GM12864 (cell line): ENCODE measurements around the gene PRC1.

Experiments used
- DNase-seq: peaks from one replicate; pipeline ENCODE4 v3.0.0-alpha.2; 2011; ENCODE audit warnings: low read depth
- H3K4me3 ChIP-seq: 2 replicates; pipeline ENCODE4 v1.5.1; 2011; ENCODE audit warnings: mild to moderate bottlenecking, low read depth, low read length, control low read depth
- CTCF ChIP-seq: IDR thresholded peaks from 2 replicates; pipeline ENCODE4 v1.5.1; 2011; ENCODE audit warnings: low read depth, mild to moderate bottlenecking, moderate library complexity, low read length, control low read depth, inconsistent platforms; ENCODE audit errors: missing control alignments

PRC1 gene

GRCh38 chr15:90950676-90951075 lies 43.7 kb downstream of the PRC1 start:
- H3K4me3 ChIP-seq, result no peak overlapping the region
- TF ChIP-seq CTCF, result no peak
- DNase-seq, result no peak

GRCh38 chr15:90949979-90950675 lies 44.2 kb downstream of the PRC1 start:
- DNase-seq, result no peak
- no peak overlapping the region for H3K4me3 ChIP-seq
- TF ChIP-seq CTCF, result no peak

DNA sequence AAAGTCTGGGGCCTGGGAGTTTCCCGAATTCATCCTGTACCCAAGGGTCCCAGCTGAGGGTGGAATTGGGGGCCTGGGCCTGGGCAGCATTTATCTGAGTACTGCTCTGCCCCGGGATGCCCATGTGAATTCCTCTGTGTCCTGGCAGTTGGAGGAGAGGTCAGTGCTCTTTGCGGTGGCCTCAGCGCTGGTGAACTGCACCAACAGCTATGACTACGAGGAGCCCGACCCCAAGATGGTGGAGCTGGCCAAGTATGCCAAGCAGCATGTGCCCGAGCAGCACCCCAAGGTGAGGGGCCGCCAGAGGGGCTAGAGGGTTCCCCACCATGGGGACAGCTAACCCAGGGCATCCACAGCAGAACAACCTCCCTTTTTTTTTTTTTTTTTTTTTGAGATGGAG lies 45.8 kb downstream of the PRC1 start:
- no peak overlapping the region for H3K4me3 ChIP-seq
- no peak for TF ChIP-seq CTCF
- no peak for DNase-seq

GRCh38 chr15:90947577-90948357 lies 46.6 kb downstream of the PRC1 start:
- no peak for TF ChIP-seq CTCF
- H3K4me3 ChIP-seq, result no peak overlapping the region
- no peak for DNase-seq

- no peak overlapping the region for H3K4me3 ChIP-seq
- DNase-seq, result no peak
- TF ChIP-seq CTCF, result no peak
Observed at GRCh38 chr15:90946941-90947576, 47.3 kb downstream of the PRC1 start.

GRCh38 chr15:90946538-90946937 lies 47.8 kb downstream of the PRC1 start:
- TF ChIP-seq CTCF, result no peak
- no peak for DNase-seq
- H3K4me3 ChIP-seq, result no peak overlapping the region
